CD4-positive, alpha-beta T cell treated with Interleukin-15 for 4 hours (primary cell): ENCODE measurements around the gene NFATC2.
"Not testable (repeated sequence)": the region's sequence is repeated elsewhere in the genome, so short reads cannot be mapped to it uniquely, and the experiment has no call there.

ENCODE experiments used
- DNase-seq: peaks from one replicate; pipeline ENCODE4 v3.0.0-alpha.2; 2020; ENCODE audit warnings: low spot score

The NFATC2 gene

DNA sequence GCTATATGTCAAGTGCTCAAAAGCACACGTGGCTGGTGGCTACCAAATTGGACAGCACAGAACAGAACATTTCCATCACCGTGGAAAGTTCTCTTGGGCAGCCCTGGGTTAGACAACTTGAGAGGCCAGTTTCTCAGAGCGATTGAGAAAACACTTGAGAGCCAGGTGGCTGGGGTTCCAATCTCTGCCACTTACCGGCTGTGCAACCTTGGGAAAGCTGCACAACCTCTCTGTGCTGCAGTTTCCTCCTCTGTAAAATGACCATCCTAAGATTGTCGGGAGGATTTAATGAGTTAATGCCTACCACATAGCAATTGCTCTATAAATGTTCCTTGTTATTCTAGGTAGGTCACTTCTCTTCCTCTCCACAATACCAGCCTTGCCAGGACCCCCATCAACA lies 25.1 kb upstream of the NFATC2 start:
- no peak for DNase-seq

DNA sequence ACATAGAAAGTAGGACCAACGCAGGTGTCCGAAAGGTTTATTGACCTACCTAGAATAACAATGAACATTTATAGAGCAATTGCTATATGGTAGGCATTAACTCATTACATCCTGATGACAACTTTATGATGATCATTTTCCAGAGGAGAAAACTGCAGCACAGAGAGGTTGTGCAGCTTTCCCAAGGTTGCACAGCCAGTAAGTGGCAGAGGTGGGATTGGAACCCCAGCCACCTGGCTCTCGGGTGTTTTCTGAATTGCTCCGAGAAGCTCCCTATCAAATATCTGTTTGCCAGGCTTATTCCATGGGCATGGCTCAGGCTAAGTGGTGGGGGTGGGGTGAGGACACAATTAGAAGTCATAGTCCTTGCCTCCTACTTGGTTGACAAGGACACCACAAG lies 24.1 kb upstream of the NFATC2 start:
- DNase-seq = no peak

DNA sequence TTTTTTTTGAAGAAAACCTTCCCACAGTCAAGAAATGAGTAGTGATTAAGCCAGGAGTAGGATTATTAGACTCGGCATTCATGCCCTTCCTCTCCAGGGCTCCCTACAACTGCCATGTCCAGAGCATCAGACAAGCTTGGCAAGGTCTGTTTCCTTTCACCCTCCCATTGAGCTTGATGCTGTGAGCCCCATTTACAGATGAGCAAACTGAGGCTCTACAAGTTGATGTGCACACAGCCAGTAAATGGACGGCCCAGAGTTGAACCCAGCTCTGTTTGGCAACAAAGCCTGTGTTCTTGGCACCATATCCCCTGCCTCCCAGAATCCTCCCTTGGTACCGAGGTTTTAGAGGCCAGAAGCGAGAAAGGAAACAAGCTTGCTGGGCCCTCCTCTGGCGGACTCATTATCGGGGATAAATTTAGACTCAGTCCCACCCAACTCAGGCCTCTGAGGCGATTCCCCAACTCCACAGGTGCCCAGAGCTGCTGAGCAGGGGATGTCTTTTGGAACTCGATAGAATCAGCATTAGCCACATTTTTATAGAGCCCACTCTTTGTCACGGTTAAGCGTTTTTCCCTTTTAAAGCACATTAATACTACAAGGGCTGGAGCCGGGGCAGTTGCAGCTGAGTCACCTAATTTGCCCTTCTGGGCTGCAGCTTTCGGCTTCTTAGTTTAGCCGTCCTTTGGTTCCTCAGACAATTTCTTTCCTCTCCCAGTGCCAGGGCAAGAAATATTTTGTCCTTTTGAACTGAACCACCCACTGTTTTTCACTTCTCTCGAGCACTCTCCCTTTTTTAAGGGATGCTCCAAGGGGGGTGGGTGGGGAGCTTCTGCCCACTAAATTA lies 23.0 kb upstream of the NFATC2 start:
- DNase-seq = no peak

DNA sequence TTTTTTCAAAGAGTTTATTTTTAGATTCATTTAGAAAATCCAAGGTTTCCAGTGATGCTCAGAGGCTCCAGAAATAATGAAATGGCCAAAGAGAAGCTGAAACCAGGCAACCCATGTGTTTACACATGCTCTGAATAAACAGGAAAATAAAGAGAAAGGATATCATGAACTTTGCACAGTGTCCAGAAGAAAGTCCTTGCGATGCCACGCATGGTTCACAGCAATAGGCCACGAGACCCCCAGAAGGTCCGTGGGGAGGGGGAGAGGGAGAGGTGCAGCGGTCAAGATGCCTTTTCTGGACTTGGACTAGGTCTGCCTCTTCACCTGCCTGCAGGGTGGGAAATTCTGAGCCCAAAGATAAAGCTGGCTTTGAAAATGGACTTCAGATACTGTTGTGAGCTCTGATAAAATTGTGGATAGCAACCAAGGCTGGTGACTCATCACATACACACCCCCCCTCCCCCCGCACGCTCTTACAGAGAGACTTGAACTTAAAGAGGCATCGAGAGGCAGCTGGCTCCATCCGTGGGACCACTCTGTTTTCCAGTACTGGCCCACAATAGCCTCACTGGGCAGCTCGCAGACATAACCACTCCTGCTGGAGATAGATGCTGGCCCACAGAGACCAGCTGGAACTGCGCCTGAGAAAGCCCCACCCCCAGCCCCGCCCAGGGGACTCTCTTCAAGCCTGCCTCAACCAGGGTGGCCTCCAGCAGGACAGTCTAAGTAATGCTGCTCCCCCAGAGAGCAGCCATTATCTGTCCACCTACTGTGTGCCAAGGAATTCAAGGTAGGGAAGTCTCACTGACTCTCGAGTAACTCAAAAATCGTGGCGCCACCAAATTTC lies 21.2 kb upstream of the NFATC2 start:
- DNase-seq = peak; percentile 20

DNA sequence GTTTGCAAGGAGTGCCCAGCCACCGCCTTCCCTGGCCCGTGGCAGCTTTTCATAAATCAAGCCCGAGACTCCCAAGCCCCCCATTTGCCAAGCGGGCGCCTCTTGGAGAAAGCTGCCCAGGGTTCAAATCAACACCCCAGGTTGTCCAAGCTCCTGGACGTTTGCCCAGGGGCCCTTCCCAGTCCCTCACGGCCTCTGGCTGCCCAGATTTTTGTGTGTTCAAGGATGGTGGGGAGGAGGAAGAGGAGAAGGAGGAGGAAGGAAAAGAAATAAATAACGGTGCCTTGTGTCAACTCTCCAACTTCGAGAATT lies 20.6 kb upstream of the NFATC2 start:
- DNase-seq = no peak

DNA sequence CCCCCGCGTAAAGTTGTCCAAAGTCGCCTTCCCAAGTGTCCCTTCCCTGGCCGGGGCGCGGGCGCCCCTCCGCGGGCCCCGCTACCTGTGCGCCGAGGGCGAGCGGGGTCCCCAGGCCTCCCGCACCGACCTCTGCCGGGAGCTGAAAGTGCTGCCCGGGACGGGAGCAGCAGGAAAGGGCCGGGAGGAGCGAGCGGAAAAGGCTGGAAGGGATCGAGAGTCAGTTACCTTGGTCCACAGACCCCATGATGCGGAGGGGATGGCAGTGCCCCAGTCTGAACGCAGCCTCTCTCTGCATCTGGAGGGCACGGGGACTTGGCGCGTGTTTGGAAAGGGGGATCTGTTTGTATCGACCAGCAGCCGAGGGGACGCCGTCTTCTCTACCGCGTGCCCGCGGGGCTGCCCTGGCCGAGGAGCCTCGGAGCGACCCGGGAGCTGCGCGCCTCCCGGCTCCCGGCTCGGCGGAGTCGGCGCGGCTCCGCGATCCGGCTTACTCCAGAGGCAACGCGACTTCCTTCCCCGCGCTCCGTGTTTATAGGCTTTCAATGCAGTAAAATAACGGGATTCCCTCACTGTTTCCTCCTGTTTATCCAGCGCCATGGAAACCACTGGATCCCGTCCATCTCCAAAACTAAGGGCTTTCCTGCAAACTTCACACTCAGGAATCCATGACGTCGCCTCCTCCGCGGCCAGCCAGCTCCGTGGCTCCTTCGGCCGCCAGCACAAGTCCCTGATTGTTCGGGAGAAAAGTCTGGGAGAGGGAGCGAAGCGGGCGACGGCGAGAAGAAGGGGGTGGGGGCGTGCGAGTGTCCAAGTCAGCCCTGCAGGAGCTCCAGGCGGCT lies 20.0 kb upstream of the NFATC2 start:
- no peak for DNase-seq

DNA sequence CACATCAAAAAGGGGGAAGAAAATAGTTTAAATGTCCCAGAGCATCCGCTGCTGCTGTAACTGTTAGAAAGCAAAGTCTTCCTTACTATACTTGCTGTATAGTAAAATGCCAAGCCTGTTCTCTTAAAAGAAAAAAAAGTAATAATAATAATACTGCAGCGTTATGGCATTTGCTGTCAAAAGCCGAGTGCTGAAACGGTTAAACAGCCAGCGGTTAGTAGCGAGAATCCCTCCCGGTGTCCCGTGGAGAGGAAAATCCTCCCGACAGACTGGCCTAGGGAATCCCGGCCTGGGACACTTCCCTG lies 19.5 kb upstream of the NFATC2 start:
- DNase-seq = no peak

DNA sequence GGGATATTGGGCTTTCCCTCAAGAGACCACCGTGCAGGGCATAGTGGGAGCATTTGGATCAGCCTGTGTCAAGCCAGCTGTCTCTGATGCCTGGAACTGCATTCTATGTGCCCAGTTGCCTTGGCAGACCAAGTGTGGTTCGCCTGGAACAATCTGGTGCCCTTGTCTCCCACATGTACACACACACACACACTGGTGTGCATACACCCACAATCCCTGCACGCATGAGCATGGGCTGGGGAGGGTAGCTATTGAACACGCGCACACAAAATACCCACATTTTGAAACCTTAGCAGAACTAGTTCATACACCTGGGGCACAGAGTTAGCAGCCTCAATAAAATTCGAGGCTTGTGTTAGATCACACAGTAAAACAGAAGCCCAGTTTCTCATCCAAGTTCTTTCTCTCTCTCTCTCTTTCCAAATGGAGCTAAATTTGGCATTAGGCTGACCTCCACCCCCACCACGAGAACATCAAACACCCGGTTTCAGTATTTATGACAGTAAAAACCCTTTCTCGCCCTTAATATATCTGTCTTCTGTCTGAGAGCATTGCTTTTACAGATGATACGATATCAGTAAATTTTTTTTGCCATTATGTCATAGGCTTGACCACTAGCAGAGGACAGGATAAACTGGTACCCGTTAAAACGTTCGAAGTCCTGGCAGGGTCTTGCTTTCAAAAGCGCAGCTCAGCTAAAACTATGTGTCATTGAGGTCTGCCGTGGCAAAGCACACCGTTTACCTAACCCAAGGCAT lies 18.2 kb upstream of the NFATC2 start:
- DNase-seq = no peak

DNA sequence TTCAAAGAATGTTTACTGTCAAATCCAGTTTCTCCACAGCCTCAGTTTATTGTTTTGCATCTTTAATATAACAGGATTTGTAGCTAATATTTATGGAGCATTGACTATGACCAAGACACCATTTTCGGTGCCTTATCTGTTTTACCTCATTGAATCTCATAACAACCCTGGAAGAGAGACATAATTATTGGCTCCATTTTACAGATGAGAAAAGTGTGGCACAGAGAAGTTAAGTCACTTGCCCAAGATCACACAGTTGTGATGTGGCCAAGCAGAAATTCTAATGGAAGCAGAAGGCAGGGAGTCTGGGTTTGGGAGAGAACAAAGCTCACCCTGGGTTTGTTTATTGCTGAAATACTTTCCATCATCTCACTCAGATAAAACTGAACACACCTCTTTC lies 17.5 kb upstream of the NFATC2 start:
- DNase-seq = no peak

DNA sequence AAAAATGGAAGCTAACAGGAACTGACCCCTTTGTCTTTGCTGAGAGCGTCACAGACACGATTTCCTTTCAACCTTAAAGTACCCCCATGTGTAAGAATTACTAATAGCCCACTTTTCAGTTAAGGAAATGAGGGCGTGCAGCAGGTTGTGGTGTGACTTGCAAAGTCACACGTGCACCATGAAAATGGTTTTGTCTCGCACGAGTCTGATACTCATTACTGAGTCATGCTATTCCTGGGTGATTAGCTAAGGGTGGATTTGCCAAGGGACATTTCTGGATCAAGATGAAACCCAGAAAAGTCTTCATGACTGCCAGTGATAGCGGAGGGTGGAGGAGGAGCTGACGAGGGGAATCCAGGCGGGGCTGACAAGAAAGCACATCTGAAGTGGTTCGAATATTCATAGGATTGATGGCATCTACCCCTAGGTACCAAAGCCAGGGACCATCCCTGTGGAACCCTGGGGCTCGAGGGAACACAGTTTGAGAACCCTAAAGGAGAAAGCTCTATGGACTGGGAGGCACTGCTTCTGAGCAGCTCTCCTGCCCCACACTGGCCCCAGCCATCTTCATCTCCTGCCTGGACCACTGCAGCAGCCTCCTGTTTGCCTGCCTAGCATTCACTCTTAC lies 12.1 kb upstream of the NFATC2 start:
- DNase-seq = peak; percentile 32

DNA sequence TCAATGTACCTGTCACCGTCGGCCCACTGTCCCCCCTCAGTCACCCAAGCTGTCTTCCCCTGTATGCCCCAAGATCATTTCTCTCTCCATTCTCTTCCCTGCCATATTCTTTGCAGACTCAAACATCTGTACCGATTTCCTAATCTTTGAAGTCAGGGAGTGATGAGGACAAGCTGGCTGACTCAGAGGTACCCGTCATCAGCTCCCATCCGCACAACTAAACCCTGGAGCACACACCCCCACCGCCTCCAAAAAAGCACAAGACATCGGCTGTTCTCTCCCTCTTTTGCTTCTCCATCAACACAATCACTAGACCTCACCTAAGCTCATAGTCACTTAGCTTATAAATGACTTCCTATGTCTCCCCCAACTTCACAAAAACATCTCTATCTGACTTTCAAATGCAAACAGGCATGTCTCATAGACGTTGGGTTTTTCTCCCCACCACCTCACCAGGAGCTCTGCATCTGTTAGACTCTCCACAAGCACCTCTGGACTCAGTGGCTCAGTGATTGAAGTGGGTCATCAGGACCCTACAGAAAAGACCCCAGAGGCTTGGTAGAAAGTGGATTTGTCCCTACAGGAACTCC lies 11.5 kb upstream of the NFATC2 start:
- DNase-seq = no peak

DNA sequence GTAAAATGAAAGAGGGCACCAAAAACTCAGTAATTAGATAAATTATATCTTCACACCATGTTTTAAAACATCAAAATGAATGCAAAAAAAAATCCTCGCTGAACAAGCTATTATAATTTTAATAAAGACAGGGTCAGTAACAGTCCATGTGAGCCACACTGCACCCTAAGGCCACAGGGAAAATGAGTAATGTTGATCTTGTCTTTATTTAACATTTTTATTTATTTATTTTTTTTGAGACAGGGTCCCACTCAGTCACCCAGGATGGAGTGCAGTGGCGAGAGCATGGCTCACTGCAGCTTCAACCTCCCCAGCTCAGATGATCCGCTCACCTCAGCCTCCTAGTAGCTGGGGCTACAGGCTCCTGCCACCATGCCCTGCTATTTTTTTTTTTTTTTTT lies 8.7 kb upstream of the NFATC2 start:
- DNase-seq = no peak

DNA sequence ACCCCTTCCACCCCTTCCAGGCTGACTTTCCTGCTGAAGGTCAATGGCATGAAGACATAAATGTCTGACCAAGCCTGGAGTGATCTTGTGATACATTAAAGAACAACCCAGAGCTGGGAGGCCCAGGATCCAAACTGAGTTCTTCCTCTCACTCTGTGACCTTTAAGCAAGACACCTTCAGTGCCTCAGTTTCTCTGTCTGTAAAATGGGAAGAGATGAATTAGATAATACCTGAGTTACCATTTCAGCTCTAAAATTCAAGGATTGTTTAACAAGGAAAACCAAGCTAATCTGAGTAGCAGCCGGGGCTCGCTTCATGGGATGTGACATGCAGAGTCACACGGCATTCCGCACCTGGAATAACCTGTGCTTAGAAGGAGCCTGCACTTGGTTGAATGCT lies 7.0 kb upstream of the NFATC2 start:
- DNase-seq = no peak

DNA sequence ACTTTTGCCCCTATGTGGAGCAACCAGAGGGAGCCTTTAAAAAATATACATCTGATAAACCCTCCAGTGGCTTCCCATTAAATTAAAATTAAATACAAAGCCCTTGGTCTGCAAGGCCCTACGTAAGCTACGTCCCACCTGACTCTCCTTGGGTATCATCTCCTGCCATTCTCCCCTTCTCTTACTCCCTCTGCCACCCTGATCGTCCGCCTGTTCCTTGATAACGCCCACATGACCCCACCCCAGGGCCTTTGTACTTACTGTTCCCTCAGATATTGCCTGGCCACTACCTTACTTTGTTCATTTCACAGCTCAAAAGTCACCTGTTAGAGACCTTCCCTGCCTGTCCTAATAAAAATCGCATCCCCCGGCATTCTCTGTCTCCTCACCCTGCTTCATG lies 5.4 kb upstream of the NFATC2 start:
- DNase-seq = no peak

DNA sequence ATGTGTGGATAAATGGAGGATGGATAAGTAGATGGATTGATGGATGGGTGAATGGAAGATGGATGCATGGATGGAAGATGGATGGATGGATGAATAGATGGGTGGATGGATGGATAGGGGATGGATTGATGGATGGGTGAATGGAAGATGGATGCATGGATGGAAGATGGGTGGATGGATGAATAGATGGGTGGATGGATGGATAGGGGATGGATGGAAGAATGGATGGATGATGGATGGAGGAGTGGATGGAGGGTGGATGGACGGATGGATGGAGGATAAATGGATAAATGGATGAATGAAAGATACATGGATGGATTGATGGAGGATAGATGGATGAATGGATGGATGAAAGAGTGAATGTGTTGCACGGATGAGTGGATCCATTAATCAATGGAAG lies 3.0 kb upstream of the NFATC2 start:
- DNase-seq = no peak

DNA sequence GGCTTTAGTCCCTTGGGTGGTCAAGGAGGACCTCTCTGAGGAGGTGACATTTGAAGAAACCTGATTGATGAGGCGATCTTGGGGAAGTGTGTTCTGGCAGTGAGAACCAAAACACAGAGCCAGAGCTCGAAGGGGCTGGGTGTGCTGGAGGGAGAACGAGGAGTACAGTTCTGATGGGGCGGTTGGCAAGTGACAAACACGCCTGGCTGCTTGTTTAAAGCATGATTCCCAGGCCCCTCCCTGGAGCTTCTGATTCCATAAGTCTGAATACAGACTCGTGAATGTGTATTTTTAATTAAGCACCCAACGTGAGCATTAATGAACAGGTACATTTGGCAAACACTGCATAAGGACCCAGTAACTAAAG lies 886 bp upstream of the NFATC2 start:
- DNase-seq = no peak

DNA sequence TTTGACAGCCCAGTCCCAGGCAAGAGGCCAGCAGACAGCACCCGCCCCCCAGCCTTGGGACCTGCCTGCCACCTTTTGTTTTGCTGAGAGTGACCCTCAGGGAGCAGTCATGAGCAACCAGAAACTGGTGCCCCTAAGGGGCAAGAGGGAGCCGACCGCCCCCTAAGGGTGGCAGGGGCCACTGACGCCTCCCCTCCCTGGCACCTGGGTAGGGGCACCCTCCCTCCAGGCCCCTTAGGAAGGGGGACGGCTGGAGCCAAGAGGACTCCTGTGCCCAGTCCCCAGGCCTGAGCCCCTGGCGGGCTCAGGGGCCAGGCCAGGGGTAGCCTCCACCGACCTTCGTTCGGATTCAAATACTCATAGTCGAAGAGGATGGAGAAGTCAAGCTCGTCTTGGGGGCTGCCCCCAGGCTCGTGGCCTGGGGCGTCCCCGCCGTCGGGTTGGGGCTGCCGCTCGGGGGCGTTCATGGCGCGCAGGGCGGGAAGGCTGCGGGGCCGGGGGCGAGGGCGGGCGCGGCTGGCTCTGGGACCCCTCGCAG lies 417 bp downstream of the NFATC2 start:
- DNase-seq = peak; percentile 60

DNA sequence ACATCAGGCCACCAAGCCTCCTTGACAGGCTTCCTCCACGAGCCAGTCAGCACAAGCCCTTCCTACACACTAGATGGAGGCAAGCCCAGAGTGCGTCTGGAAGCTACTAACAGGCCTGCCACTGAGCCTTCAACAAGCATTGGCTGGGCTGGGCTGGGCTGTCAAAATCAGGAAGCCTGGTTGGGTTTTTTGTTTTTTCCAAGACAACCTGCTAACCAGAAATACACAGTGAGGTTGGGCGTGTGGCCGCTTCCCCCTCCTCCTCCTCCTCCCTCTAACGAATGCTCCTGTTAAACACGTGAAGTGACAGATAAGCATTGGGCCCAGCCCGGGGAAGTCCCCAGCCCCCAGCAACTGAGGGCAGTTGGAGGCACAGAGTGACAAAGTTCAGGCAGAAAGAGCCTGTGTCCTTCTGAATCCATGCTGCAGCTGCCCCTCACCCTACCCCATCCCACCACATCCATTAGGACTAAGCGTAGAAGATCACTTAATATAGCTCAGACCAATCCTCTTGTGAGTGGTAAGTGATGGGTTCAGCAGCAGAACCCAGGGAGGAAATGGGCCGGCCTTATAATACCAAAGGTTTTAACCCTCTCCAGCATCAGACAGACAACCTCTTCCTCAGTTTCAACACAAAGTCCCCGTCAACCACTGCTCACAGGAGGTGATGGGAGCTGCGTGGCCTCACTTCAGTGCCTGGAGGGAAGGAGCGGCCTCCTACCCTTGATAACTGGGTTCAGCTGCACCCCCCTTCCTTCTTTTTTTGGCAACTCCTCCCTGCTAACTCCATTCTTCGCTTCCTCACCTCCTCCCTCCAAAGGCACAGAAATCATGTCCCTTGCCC lies 1.1 kb downstream of the NFATC2 start:
- DNase-seq = peak; percentile 90

DNA sequence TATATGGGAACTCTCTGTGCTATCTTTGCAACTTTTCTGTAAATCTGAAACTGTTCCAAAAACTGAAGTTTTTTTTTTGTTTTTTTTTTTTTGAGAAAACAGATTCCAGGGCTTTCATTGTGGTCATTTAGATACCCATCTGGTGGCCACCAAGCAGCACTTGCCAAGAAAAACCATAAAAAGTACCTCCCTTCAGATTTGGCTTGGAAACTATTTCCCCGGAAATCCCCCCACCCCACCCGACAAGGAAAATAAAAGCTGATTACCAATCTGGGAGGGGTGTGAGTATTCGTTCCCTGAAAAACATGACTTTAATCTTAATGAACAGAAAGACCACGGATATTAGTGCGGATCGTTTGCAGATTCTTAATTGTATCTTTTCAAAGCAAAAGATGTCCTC lies 1.9 kb downstream of the NFATC2 start:
- DNase-seq = peak; percentile 69

DNA sequence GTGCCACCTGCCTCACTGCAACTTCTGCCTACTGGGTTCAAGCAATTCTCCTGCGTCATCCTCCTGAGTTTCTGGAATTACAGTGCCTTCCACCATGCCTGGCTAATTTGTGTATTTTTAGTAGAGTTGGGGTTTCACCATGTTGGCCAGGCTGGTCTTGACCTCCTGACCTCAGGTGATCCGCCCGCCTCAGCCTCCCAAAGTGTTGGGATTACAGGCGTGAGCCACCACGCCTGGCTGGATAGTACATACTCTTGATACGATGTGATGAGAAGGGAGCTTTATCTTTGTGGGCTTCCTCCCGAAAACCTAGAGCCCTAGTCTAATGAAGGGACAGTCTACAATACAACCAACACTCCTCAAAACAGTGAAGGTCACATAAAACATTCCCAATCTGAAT lies 2.4 kb downstream of the NFATC2 start:
- DNase-seq = not testable (repeated sequence)
